ENCODE data around the gene PUM2. TPM values are rescaled to one million over a fixed set of nuclear protein-coding genes. Genes with fewer than 3 reads are reported as not detected.

Gene PUM2
- total and polyA plus RNA-seq, 2 donors from 2014 or later, result 22.0 to 94.3 TPM

DNA sequence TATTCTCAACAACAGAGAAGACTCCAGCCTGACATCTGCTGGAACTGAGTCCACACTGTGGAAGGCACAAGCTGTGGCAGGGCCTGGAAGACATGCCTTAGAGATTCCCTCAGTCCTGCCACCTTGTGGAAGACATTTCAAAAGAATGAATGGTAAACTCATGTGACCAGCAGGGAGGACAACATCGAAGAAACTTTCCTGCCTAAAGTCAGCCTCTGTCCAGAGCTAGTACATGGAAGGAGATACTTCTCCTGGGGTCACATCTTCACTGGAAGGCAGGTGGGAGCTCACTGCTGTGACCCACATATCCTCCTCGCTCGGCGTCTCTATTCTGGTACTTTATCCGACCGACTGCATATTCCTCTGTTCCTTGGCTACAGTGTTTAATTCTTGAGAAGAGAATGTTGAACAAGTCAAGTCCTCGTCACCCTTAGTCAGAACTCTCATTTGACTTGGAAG lies 59.5 kb downstream of the PUM2 start:
- Histone ChIP-seq H3K4me1 (ENCODE audit: control insufficient read depth in 2 of 3, insufficient read depth in 2 of 3, low read depth in 1 of 3, low read length in 3 of 3) (no peaks in the 10 kb centered on the region), H3K9ac (ENCODE audit: low read length in 3 of 3) (no peak overlapping the region), H3K27me3 (ENCODE audit: control insufficient read depth, insufficient read depth, low read length) (no peaks in the 10 kb centered on the region), H3K4me3 (ENCODE audit: low read length in 3 of 3) (no peak overlapping the region), H3K27ac (ENCODE audit: low read depth in 2 of 2, low read length in 2 of 2) (no peak overlapping the region), H3K36me3 (ENCODE audit: control insufficient read depth in 2 of 3, insufficient read depth in 3 of 3, low read length in 3 of 3) (peaks cover 7 to 12% (median 11%) of the 10 kb centered on the region in 3 donors), H3K9me3 (ENCODE audit: control insufficient read depth in 2 of 3, insufficient read depth in 1 of 3, low read length in 3 of 3) (no peaks in the 10 kb centered on the region)
- TF ChIP-seq, protein P1, sequence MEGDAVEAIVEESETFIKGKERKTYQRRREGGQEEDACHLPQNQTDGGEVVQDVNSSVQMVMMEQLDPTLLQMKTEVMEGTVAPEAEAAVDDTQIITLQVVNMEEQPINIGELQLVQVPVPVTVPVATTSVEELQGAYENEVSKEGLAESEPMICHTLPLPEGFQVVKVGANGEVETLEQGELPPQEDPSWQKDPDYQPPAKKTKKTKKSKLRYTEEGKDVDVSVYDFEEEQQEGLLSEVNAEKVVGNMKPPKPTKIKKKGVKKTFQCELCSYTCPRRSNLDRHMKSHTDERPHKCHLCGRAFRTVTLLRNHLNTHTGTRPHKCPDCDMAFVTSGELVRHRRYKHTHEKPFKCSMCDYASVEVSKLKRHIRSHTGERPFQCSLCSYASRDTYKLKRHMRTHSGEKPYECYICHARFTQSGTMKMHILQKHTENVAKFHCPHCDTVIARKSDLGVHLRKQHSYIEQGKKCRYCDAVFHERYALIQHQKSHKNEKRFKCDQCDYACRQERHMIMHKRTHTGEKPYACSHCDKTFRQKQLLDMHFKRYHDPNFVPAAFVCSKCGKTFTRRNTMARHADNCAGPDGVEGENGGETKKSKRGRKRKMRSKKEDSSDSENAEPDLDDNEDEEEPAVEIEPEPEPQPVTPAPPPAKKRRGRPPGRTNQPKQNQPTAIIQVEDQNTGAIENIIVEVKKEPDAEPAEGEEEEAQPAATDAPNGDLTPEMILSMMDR (IDR thresholded peaks at IDR 0.05; ENCODE audit: borderline replicate concordance, extremely low read depth, insufficient read depth), result peak; percentile 64
- intact Hi-C loops (cut with DNase I), result no loop called here
- DNase-seq (peak; percentile 54 to 93 (median 70)), FAIRE-seq (peak; percentile 52)

DNA sequence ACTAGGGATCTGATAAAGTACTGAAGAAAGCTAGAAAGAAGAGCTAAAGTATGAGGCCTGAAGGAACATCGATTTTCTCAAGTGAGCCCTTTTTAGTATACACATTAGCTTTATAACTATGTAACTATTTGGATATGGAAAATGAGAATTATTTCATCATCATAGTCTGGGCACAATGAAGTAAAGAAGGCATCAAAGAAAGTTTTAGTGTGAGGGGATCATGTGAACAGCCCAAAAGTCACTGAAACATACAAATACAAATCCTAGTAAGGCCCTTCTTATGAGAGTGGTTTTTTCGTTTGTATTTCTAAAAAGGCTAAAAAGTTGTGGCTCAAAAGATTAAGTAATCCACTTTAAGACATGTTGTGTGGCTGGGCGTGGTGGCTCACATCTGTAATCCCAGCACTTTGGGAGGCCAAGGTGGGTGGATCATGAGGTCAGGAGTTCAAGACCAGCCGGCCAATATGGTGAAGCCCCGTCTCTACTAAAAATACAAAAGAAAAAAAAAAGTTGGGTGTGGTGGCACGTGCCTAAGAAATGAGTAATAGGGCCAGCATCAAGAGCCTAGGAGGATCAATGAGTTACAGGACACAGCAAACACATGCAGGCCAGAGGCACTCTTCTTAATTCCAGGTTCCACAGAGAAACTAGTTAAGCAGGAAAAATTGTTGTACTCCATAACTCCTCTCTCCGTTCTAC lies 61.9 kb downstream of the PUM2 start:
- Histone ChIP-seq H3K27ac (ENCODE audit: low read depth in 2 of 2, low read length in 2 of 2) (no peak overlapping the region), H3K9me3 (ENCODE audit: control insufficient read depth in 2 of 3, insufficient read depth in 1 of 3, low read length in 3 of 3) (no peaks in the 10 kb centered on the region)
- no peak for FAIRE-seq

DNA sequence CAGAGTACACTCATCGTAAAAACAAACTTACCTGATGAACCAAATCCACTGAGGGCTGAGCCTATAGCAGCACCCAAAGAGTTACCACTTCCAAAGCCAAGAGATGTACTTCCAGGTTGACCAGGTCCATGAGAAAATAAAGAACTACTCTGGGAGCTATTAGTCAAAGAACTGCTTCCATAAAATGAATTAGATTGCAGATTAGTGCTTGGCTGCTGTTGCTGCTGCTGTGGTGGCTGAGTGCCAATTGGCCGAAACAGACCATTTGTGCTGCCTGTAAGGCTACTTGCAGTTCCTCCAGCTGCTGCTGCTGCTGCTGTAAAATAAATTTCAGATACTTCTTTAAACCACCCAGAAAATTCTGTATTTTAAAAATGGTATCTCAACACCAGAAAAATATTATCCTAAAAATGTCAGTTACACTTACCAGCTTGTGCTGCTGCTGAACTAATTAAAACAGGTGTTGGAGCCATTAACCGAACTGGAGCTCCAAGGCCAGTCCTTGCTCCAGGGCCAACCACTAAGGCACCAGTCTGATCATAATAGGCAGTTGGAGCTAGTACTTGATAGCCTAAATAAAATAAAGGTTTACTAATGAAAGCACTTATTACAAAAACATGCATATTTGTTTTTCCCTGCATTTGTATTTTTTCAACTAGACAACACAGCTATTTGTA lies 67.6 kb downstream of the PUM2 start:
- Histone ChIP-seq H3K9ac (ENCODE audit: low read length in 3 of 3) (no peak overlapping the region), H3K36me3 (ENCODE audit: control insufficient read depth in 2 of 3, insufficient read depth in 3 of 3, low read length in 3 of 3) (peaks cover 6 to 26% (median 15%) of the 10 kb centered on the region in 3 donors), H3K4me3 (ENCODE audit: low read length in 3 of 3) (no peak overlapping the region), H3K27ac (ENCODE audit: low read depth in 2 of 2, low read length in 2 of 2) (no peak overlapping the region), H3K27me3 (ENCODE audit: control insufficient read depth, insufficient read depth, low read length) (no peaks in the 10 kb centered on the region), H3K4me1 (ENCODE audit: control insufficient read depth in 2 of 3, insufficient read depth in 2 of 3, low read depth in 1 of 3, low read length in 3 of 3) (peaks cover 0 to 2% (median 0%) of the 10 kb centered on the region in 3 donors), H3K9me3 (ENCODE audit: control insufficient read depth in 2 of 3, insufficient read depth in 1 of 3, low read length in 3 of 3) (no peaks in the 10 kb centered on the region)
- intact Hi-C loops (cut with DNase I), result no loop called here
- TF ChIP-seq, protein P1 (IDR thresholded peaks at IDR 0.05; ENCODE audit: borderline replicate concordance, extremely low read depth, insufficient read depth), result no peak
- DNase-seq, result peak in 4 of 5 donors; percentile 45 to 90 (median 75)
- FAIRE-seq, result no peak

More for the DNA sequence above, 61.9 kb downstream of the PUM2 start:
- Histone ChIP-seq H3K9ac (ENCODE audit: low read length in 3 of 3) (no peak overlapping the region), H3K27me3 (ENCODE audit: control insufficient read depth, insufficient read depth, low read length) (no peaks in the 10 kb centered on the region), H3K4me1 (ENCODE audit: control insufficient read depth in 2 of 3, insufficient read depth in 2 of 3, low read depth in 1 of 3, low read length in 3 of 3) (no peaks in the 10 kb centered on the region), H3K4me3 (ENCODE audit: low read length in 3 of 3) (no peak overlapping the region), H3K36me3 (ENCODE audit: control insufficient read depth in 2 of 3, insufficient read depth in 3 of 3, low read length in 3 of 3) (peaks cover 9 to 12% (median 11%) of the 10 kb centered on the region in 3 donors)
- intact Hi-C loops (cut with DNase I), result no loop called here
- DNase-seq, result no peak
- TF ChIP-seq, protein P1 (IDR thresholded peaks at IDR 0.05; ENCODE audit: borderline replicate concordance, extremely low read depth, insufficient read depth), result no peak
